22Rv1 (cell line): ENCODE results near the gene TTC16.

Source experiments
- ZFX ChIP-seq: fragments of 450-650 bp; IDR thresholded peaks from 2 replicates; pipeline ENCODE4 v1.6.1; 2017; ENCODE audit warnings: antibody characterized with exemption, borderline replicate concordance
- TF ChIP-seq, protein P1 (sequence below): fragments of 450-650 bp; IDR thresholded peaks from 2 replicates; pipeline ENCODE4 v1.5.1; 2017; ENCODE audit warnings: mild to moderate bottlenecking

- TF ChIP-seq, protein P1, sequence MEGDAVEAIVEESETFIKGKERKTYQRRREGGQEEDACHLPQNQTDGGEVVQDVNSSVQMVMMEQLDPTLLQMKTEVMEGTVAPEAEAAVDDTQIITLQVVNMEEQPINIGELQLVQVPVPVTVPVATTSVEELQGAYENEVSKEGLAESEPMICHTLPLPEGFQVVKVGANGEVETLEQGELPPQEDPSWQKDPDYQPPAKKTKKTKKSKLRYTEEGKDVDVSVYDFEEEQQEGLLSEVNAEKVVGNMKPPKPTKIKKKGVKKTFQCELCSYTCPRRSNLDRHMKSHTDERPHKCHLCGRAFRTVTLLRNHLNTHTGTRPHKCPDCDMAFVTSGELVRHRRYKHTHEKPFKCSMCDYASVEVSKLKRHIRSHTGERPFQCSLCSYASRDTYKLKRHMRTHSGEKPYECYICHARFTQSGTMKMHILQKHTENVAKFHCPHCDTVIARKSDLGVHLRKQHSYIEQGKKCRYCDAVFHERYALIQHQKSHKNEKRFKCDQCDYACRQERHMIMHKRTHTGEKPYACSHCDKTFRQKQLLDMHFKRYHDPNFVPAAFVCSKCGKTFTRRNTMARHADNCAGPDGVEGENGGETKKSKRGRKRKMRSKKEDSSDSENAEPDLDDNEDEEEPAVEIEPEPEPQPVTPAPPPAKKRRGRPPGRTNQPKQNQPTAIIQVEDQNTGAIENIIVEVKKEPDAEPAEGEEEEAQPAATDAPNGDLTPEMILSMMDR: no peak
- no peak for TF ChIP-seq ZFX
Observed at GRCh38 chr9:127693143-127693542, 22.7 kb upstream of the TTC16 start.
